Stimulated activated CD8-positive, alpha-beta memory T cell treated with anti-CD3 and anti-CD28 coated beads, Interleukin-7, amount 100 ng/mL, for 48 hours (primary cell): ENCODE results near the gene GALT.

Source experiments
- DNase-seq, 2 donors: peaks; one replicate each; pipeline ENCODE4 v3.0.0-alpha.2; 2020; ENCODE audit warnings: low read depth in 1 of 2; ENCODE audit errors: extremely low read depth in 1 of 2

Gene GALT

DNA sequence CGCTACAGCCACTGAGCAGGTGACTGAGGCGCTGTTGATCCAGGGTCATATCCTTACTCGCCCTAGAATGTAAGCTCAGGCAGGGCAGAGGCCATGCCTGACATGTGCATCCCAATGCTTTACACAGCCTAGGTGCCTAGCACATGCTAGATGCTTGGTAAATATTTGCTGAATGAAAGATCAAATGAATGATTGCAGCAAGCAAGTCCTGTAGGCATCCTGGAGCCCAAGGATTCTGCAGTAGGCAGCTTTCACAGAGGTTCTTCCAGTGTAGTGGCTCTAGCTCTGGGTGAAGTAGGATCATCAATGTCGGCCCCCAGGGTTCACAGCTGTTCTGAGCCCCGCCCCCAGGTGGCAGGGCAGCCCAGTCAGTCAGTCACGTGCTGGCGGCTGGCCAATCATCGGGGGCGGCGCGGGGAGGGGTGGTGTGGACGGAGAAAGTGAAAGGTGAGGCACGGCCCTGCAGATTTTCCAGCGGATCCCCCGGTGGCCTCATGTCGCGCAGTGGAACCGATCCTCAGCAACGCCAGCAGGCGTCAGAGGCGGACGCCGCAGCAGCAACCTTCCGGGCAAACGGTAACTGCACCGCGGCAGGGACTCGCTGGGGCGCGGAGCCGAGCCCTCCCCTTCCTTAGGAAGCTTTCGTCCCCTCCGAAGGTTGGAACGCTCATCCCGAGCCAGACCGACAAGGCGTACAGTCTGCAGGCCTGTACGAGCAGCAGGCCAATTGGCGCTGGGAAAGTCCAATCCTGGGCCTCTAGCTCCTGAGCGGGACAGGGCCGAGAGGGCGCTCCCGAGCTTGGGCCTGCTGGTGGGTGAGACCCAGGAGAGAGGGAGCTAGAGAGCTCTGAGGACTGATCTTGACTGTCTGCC lies at the start of gene GALT:
Gene GALT (plus strand): TSS at position 465 of the 873 bp plus-strand sequence. CDS start 30 bp downstream, at position 495.
- DNase-seq: peak; percentile 93 to 96

DNA sequence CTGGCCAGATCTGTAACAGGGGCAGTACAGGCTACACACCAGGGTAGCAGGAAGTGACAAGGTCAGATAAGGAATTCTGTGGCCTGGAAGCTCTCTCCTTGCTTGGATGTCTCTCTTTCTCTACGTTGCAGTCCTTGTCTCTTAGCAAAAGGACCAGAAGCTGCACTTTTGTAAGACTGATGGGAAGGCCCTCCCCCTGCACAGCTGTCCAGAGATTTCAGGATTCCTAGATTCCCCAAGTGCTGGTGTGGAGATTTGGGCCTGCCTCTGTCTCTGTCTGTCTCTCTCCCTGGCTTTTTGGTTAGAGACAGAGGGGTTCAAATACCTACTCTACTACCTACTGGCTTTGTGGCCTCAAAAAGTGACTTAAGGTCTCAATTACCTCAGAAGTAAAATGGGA lies 46.9 kb upstream of the GALT start:
- no peak for DNase-seq

DNA sequence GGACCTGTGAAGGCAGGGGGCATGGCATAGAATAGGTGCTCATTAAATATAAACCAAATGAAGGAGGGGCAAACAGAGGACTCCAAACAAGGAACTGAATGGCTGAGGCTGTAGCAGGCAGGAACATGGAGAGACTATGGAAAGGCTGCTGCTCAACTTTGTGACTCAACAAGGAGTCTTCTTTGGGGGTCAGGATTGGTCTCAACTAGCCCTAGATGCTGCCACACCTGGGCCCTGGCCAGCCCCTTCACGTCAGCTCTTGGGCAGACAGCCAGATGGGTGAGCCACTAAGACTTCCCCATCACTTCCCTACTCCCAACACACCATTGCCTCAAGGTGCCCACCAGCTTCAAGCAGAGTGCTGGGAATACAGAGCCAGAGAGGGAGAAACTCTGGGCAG lies 45.6 kb upstream of the GALT start:
- DNase-seq: no peak

DNA sequence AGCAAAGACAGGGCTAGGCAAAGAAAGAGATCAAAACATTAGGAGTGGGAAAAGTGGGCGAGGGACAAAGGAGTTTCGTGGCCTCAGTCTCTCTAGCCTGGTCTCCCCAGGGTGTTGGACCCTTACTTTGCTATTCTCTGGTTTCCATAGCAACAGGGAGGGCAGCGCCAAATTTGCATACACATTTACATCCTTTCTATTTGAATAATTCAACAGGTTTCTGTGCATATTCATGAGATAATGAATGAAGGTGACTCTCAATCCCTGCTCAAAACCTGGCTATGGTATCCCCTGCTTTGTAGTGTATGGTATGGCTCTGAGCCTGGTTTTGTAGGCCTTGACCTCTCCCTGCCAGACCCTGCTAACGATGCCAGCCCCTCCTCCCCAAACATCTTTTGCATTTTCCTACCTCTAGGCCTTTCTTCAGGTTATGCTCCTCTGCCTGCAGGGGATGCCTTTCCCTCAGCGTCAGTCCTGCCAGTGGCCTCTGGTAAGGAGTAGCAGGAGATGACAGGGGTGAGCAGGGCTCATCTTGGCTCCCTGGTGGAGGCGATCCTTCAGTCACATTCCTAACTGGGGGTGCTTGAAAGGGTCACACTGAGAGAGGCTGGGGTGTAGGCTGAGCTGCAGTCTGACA lies 44.4 kb upstream of the GALT start:
- no peak for DNase-seq

DNA sequence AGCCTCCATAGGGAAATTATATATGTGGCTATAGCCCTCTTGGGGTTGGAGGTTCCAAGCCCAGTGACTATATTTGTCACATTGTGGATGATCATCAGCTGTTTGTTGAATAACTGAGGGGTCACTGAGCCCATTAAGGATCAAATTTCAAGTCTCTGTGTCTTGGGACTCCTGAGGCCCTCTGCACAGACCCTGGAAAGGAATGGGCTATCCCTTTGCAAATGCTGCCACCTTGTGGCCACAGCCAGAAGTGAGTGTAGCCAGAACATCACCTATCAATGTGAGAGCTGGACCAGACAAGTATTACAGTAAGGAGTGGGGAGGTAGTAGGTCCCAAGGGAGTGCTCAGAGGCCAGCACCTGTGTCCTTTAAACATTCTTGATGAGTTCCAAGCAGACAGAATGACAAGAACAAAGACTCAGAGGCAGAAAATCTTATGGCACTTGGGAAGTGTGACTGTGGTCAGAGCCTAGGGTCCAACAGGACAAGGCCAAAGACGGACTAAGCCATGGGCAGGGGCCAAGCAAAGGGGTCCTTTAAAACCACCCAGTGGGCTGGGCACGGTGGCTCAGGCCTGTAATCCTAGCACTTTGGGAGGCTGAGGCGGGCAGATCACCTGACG lies 42.8 kb upstream of the GALT start:
- DNase-seq: peak; percentile 49 to 52

DNA sequence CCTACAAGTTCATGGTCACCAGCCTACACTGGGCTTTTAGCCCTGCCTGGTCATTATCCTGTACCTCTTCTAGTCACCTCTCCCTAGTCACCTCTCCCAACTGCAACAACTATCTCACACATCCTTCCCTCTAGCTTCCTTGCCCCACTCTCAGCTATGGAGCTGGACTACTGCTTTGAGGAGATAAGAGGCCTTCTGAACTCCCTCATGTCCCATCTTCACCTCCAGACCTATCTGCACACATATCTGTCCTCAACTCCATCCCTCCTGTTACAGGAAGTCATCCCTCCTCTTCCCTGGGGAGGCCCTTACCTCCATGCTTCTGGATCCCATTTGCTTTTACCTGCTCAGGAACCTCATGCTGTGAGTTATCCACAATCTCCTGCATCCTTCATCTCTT lies 40.3 kb upstream of the GALT start:
- DNase-seq: no peak

DNA sequence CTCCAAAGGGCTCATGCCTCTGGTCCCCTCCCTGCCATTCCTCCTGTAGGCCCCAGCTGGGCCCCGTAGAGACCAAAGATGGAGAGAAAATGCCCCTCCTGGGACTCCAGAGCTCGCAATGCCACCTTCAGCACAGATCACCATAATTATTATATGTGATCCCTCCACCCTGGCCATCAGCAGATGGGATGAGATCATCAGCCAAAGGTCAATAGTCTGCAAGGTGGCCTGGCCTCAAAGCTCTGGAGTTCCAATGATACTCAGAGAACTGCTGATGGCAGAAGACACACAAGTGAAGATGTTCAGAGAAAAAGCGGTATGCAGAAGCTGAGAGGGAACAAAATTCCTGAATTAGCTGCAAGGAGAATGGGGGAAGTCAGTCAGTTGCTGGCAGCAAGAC lies 39.6 kb upstream of the GALT start:
- DNase-seq: no peak

DNA sequence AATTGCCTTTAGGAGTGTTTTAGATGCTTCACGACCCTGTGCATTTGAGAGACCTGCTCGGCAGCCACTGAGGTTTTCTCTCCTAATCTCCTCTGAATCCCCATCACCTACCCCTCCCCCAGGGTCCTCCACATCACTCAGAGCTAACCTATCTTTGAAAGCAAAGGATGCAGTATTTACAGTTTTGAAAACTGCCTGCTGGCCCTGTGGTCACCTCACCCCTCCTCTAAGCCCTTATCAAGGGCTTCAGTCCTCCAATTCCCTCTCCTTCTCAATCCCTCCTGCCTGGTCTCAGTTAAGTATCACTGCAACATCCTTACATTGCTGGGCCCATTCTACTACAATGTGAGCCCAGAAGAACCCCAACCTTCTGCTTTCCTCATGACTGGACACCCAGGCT lies 39.1 kb upstream of the GALT start:
- DNase-seq: no peak

DNA sequence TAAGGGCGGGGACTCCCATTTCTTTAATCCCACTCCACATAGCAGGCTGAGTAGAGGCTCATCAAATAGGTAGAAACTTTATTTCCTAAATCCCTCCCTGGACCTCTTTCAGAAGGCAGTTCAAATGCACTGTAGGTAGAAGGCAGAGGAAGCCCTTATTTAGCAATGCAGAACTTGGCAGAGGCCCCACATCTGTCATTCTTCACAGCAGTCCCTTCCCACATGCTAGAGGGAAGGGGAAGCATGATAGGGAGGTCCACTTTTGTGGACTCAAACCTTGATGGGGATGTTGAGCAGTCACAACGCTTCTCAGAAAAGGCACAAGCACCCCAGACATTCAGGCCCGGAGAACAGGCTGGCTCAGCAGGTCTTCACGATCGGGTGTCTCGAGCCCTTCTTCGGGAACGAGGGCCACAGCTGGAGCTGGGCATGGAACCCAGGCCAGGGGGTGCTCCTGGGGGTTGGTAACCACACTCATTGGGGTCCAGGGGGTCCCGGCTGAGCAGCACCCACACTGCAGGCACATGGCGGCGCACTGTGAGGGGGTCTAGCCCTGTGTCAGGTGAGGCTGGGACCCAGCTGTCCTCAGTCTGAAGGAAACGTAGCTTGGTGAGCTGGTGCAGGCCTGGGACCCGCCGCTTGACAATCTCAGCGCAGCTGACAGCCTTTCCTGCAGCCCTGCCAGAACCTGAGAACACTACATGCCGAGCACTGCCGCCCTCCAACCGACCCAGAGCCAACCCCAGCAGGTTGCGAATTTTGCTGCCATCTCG lies 35.9 kb upstream of the GALT start:
- DNase-seq: no peak

DNA sequence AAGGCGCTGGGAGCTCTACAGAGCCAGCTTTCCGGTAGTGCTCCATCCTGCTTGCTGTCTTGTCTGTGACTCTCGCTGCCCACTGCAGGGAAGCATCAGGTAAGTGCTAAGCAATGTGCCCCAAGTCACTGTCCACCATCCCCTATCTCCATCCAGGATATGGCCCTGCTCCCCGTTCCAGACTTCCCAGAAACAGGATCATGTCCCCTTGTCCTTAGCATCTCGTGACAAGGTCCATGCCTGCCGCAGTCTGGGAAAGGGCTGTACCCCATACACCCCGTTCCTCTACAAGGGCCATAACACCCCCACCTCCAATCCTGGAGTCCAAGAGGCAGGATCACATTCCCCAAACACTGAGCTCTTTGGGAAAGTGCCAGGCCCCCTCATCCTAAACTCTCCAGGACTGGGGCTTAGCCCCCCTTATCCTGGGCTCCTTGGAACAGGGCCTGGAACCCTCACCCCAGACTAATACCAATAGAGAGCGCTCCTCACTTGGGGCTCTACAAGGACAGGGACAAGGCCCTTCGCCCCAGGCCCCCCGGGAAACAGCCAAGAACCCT lies 35.1 kb upstream of the GALT start:
- no peak for DNase-seq

DNA sequence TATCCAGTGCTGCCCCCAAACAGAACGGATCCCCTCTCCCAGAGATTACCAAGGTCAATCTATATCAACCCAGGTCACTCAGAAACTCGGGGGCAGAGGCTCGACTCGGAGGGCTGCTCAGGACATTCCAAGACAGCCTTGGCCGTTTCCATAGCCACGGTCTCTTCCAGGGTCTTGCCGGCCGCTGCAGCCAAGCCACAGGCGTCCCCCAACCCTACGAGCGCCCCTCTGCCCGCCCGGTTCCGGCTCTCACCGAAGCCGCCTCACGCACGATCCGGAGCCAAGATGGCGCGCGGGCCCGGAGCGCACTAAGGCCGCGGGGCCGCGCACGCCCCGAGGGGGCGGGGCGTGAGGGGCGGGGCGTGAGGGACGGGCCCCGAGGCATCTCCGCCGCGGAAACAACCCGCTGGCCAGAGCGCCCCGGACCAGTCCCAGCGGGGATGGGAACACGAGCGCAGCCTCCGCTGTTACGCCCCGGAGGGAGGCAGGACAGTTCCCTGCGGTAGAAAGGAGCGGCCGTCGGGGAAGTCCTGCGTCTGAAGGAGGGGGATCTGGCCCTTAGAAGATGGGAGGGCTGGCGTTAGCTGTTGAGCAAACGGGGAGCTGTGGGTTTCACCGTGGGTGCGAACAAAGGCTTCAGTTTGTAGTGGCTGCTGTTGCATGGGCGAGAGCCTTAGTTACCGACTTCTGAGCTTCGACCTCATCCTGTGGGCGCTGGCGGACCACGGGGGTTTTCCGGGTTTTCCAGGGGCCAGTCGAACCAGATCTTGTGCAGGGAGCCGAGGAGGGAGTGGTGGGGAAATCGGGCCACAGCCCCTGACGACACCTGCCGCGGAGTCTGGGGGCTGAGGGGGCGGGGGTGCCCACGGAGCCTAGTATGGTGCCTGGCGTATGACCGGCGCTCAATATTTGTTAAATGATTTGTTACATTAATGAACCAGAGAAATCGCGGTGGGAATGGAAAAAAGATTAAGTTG lies 34.4 kb upstream of the GALT start, which contains the start of gene RPP25L:
Gene RPP25L (minus strand): TSS at position 287 of the 977 bp plus-strand sequence. CDS start 801 bp downstream, outside the sequence.
- DNase-seq: peak; percentile 73 to 77

DNA sequence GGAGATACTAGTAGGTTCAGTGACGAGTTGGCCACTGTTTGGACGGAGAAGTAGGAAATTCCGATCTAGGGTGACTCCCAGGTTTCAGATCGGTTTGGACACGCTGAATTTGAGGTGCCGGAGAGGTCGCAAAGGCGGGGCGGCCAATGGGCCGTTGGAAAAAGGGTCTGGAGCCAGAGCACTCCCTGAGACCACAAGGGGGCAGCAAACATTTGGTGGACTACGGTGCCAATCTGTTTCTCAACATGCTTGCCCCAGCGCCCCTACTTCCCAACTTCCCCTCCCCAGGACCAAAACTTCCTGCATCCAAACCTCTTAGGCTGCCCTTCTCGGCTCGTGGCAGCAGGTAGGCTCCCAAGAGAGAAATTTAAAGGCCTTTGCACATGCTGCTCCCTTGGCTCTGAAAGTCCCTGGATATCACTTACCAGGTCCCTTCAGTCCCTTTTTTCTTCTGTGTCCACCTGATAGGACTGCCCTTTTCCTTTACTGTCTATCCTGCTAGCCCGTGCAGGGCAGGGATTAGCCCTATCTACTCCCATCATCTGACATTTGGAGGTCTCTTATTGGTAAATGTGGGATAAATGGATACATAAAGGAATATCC lies 33.6 kb upstream of the GALT start:
- peak in 1 of 2 donors; percentile 56 for DNase-seq

DNA sequence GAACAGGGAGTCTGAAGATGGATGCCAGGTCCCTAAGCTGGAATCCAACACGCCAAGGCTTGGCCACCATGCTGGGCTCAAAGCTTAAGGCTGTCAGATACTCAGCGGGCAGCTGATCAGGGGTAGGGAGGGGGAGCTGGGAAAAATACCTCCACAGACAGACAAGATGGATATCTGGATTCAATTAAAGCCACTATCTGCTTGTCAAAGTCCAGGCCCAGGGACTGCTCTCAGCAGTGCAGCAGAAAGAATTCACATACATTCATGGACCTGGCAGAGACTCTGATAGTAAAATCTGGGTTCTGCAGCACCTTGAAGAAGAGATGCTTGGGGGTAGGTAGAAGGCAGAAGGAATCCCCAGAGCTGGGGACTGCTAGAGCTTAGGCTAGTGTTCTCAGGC lies 31.3 kb upstream of the GALT start:
- DNase-seq: no peak

DNA sequence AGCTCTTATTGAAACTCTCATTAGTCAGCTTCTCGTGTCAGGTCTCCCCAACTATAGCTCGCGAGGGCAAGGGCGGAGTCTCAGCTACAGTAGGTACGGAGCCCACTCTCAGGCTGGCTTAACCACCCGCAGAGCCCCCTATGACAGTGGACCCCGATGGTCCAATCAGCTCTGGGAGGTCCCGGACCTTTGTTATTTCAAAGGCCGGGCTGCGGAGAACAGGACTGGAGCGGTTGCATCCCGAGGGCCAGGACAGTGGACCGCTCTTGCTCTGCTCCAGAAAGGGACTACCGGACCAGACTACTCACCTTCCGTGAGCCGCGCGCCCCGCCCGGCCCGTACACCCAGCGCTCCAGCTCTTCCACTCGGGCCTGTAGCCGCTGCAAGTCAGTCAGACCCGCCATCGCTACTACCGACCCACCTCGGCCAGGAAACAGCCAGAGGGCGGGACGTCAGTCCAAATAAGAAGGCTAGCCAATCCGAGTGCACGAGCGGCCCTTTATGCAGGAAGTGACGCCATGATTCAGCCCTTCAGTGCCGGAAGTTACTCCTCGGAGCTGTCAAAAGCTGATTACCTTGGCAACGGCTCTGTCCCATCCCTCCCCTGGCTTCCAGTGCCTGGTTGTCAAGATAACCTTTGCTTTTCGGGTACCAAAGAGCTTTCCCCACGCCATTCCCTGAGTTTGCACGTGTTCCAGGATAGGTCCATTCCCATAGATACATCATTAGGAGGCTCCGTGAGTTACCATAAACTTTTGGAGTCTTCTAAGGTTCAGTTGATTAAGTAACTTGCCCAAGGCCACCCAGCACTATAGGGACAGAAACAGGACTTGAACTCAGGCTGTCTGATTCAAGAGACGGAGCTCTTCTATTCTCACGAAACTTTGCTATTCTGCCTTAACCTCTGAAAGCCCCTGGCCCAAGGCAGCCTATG lies 26.1 kb upstream of the GALT start, which contains the start of gene DCTN3:
Gene DCTN3 (minus strand): TSS at position 435 of the 934 bp plus-strand sequence. CDS start 31 bp downstream, at position 404.
- peak; percentile 62 to 92 for DNase-seq

DNA sequence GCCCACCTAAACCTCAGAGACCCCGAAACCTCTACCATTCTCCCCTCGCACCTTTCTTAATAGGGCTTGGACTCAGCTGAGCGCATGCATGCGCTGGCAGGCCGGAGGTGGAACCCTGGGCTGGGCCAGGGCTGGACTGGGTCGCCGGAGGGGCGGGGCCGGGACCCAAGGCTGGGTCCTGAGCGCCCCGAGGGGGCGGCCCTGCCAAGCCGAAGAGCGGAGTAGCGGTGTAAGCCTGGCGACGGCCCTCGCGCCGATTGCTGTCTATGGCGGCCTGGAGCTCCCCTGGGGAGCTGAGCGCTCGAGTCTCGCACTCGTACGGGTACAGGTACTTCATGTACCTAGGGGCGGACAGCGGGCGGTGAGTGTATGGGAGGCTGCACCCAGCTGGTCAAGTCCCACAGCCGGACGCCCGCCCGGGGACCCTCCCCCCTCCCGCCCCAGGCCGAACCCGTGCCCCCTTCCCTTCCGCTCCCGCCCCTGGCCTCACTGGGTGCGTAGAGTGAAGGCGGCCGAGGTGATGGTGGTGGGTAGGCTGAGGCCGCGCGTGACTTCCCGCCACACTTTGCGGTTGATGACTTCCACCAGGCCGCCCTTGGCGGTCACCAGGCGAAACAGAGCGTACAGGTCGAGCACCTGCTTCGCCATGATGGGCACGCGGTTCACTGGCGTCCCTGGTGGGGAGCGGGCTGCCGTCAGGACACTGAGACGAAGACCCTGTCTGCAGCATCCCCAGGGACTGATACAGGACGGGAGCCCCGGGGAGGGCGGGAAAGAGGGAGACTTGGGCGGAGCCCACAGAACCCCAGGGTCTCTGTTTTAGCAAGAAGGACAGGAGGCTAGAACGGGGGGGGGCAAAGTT lies 22.9 kb upstream of the GALT start:
- no peak for DNase-seq

DNA sequence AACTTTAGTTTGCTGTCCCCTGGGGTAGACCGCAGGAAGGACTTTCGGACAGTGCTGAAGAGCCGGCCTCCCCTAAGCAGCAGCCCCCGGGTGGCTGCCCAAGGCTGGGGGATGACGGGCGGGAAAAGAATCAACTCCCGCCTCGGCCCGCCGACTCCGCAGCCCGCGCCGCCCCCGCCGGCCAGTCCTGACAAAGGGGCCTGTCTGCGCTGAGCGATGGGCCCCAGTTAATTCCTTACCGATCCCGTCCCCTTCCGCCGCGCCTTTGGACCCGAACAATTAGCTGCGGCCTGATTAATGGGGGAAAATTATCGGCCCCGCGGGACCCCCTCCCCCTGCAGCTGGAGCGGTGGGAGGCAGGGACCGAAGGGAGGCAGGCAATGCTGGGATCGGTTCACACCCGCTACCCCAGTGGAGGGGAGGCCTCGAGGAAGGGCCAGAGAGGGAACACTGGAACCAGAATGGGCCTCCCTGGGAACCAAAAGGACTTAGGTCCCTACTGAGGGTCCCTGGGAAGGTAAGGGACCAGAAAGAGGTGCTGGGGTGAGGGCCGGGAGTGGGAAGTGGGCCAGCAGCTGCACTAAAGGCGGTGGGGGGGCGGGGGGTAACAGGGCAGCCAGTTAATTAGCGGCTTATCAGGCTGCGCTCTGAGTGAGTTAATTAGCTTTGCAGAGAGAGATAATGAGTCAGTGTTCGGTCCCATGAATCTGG lies 21.8 kb upstream of the GALT start:
- no peak for DNase-seq
